HFFc6 (cell line): ENCODE measurements around the gene CTR9. TPM values are rescaled to one million over a fixed set of nuclear protein-coding genes. Genes with fewer than 3 reads are reported as not detected.
A peak's percentile ranks its signal among the peaks of the same experiment; 100 is the strongest.

Experiments used
- DNase-seq: peaks from one replicate; pipeline ENCODE4 v3.0.0-alpha.2; 2018
- H3K27ac Mint-ChIP-seq: 2 replicates; pipeline ENCODE4 v1.8.0; 2020; ENCODE audit warnings: mild to moderate bottlenecking, mixed read lengths
- H3K27me3 Mint-ChIP-seq: 2 replicates; pipeline ENCODE4 v1.8.0; 2021; ENCODE audit warnings: mild to moderate bottlenecking, moderate library complexity, mixed read lengths; ENCODE audit not compliant: insufficient read depth
- H3K36me3 Mint-ChIP-seq: 2 replicates; pipeline ENCODE4 v1.8.0; 2021; ENCODE audit warnings: low read depth, mixed read lengths
- H3K4me1 Mint-ChIP-seq: 2 replicates; pipeline ENCODE4 v1.8.0; 2020; ENCODE audit warnings: low read depth, mixed read lengths
- H3K4me3 Mint-ChIP-seq: 2 replicates; pipeline ENCODE4 v1.8.0; 2020; ENCODE audit warnings: mild to moderate bottlenecking, moderate library complexity, mixed read lengths
- H3K9me3 Mint-ChIP-seq: 2 replicates; pipeline ENCODE4 v1.8.0; 2020; ENCODE audit warnings: mild to moderate bottlenecking, mixed read lengths
- total RNA-seq, 6 experiments: library from RNA; stranded (reverse); fragmentation: NEBNext Ultra II Directional; extraction: Animal tissue kit (Norgen Biotek cat#: 25700); gene quantifications; 2 replicates in 1 of 6; 3 replicates in 5 of 6; pipeline ENCODE4 v1.2.3, GENCODE V29; 2021
- TF ChIP-seq, protein P1 (sequence below): fragments of 200-600 bp; sonication (generic); IDR thresholded peaks from 2 replicates; pipeline ENCODE4 v1.5.0; 2021; ENCODE audit warnings: antibody characterized with exemption, mild to moderate bottlenecking

Gene CTR9
- total RNA-seq, 6 experiments from 2014 or later = 38.5 to 49.9 (median 44.2) TPM

DNA sequence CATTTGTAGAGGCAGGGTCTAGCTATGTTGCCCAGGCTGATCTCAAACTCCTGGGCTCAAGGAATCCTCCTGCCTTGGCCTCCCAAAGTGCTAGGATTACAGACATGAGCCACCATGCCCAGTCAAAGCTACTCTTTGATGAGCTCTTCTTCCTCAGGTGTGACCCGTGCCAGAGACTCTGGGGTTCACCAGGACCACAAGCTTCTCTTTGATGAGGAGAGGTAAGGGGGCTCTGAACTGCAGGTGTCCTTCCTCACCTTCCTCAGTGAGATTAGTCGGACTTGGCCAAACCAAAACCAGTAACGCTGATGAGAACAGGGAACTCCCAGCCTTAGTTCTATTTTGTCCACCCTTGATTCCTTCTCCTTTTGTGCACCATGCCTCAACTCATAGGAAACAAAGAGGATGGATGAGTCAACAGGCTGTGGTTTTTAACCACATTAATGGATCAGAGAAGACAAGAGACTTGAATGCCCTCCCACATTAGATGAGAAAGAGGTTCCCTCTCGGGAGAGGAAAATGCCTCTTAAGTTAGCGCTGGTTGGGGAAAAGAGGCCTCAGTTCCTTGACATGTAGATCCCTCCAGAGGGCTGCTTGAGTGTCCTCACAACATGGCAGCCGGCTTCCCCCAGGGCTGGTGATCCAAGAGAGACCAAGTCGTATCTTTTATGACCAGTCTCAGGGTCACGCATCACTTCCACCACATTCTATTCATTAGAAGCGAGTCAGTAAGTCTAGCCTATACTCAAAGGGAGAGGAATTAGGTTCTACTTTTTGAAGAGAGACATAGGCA lies 25.7 kb upstream of the CTR9 start:
- H3K27ac Mint-ChIP-seq = peak overlapping the region; percentile 88

DNA sequence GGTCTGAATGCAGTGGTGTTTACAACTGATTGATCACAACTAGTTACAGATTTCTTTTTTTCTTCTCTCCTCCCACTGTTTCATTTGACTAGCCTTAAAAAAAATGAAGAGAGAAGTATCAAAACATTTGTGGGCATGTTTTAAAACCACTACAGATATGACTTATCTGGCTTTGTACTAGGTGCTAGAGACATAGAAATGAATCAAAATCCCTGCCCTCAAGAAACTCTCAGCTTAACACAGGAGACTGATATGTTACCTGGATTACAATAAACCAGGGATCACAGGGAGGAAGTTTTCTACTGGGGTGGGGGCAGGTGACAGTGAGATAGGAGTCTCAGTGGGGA lies 25.2 kb upstream of the CTR9 start:
- H3K27ac Mint-ChIP-seq = peak overlapping the region; percentile 88
- no peak overlapping the region for H3K4me3 Mint-ChIP-seq
- TF ChIP-seq, protein P1, sequence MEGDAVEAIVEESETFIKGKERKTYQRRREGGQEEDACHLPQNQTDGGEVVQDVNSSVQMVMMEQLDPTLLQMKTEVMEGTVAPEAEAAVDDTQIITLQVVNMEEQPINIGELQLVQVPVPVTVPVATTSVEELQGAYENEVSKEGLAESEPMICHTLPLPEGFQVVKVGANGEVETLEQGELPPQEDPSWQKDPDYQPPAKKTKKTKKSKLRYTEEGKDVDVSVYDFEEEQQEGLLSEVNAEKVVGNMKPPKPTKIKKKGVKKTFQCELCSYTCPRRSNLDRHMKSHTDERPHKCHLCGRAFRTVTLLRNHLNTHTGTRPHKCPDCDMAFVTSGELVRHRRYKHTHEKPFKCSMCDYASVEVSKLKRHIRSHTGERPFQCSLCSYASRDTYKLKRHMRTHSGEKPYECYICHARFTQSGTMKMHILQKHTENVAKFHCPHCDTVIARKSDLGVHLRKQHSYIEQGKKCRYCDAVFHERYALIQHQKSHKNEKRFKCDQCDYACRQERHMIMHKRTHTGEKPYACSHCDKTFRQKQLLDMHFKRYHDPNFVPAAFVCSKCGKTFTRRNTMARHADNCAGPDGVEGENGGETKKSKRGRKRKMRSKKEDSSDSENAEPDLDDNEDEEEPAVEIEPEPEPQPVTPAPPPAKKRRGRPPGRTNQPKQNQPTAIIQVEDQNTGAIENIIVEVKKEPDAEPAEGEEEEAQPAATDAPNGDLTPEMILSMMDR = no peak
- DNase-seq = no peak
- peaks cover 12% of the 10 kb centered on the region; the same call in 1 of the 2 replicates for H3K9me3 Mint-ChIP-seq
- peaks cover 2% of the 10 kb centered on the region; the same call in 1 of the 2 replicates for H3K27me3 Mint-ChIP-seq
- peaks cover 52% of the 10 kb centered on the region for H3K4me1 Mint-ChIP-seq
- peaks cover 17% of the 10 kb centered on the region for H3K36me3 Mint-ChIP-seq

More for the DNA sequence above, 25.7 kb upstream of the CTR9 start:
- H3K4me3 Mint-ChIP-seq = 0 out of 2 replicates have a peak overlapping the region, but pooled peaks have one; percentile 30
- peaks cover 17% of the 10 kb centered on the region for H3K36me3 Mint-ChIP-seq
- H3K27me3 Mint-ChIP-seq = peaks cover 2% of the 10 kb centered on the region; the same call in 1 of the 2 replicates
- peak; percentile 77 for DNase-seq
- peaks cover 49% of the 10 kb centered on the region for H3K4me1 Mint-ChIP-seq
- TF ChIP-seq, protein P1 = no peak
- peaks cover 12% of the 10 kb centered on the region; the same call in 1 of the 2 replicates for H3K9me3 Mint-ChIP-seq

DNA sequence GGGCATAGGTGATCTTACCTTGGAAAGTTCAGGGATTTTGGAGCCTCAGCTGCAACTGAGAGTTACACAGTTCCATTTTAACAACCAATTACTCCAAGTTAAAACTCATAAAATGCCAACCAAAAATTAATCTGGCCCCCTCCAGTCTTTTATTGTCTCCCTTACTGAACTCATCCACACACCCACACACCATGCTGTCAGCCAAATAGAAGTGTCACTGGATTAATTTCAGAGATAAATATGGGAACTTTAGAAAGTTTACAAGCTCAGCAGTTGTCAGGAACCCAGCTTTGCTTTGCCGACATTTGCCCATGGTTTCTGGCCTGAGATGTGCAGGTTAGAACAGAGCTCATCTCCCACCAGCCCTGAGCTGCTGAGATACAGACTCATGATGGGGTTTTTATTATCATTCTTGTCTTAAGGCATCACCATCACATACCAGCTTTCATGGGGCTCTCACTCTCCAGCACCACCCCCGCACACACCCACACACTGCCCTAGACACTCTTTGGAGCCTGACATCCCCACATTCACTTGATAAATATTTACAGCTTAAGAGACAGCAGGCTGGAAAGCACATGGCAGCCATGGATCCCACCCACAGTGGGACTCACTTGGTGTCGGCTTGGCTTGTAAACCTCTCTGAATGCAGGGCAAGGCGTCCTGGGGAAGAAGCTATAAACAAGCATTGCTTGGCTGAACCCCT lies 23.7 kb upstream of the CTR9 start:
- TF ChIP-seq, protein P1 = no peak
- Mint-ChIP-seq H3K36me3 (peaks cover 30% of the 10 kb centered on the region), H3K9me3 (peaks cover 20% of the 10 kb centered on the region; the same call in 1 of the 2 replicates), H3K27me3 (no peaks in the 10 kb centered on the region), H3K27ac (peak overlapping the region; percentile 52), H3K4me3 (peak overlapping the region; percentile 25), H3K4me1 (peaks cover 62% of the 10 kb centered on the region)
- DNase-seq = peak; percentile 74

DNA sequence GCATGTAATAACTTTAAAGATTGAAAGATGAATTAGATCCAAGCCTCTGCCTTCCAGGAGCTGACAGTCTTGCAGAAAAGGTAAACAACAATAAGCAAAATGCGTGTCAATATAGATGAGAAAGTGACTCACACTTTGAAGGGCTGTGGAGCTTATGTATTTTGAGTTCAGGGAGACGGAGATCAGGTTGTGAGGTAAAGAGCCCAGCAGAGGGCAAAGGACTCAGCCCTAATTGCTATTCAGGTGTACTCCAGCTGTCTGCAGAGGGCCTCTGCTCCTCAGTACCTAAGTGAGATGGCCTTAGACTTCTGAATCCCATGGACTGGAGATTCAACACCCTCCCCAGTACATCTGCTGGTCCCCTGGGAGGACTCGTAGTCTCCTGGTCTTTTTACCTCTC lies 22.9 kb upstream of the CTR9 start:
- H3K4me3 Mint-ChIP-seq = no peak overlapping the region

DNA sequence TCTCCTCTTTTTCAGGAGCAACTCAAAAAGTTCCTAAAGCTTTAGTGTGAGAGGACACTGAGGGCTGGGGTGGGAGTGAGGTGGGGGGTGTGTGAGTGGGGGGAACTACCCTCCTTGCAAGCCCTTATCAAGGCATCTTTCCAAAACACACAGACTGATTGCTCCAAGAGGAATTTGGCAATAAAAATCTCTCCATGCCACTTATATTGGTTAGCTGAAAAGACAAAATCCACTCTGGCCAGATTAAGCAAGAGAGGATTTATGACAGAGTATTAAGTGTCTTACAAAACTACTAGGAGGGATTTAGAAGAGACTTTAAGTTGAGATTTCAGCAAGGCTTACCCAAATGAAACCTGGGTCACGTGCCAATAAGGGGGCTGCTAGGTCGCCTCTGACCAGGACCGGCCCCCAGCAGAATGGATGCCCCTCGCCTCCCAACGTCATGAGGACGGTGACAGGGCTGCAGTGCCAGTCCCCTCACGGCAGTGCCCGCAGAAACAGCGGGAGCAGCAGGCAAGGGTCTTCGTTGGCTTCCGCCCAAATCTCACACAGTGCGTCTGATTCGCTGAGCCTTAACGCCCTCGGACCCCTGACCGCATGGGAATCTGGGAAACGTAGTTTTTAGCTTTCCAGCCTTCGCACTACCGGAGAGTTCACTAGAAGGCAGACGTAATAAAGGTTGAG lies 22.1 kb upstream of the CTR9 start:
- Mint-ChIP-seq H3K27ac (no peak overlapping the region), H3K4me1 (peaks cover 63% of the 10 kb centered on the region), H3K9me3 (peaks cover 23% of the 10 kb centered on the region; the same call in 1 of the 2 replicates), H3K27me3 (no peaks in the 10 kb centered on the region), H3K36me3 (peaks cover 32% of the 10 kb centered on the region), H3K4me3 (no peak overlapping the region; the same call in 1 of the 2 replicates)
- TF ChIP-seq, protein P1 = no peak
- DNase-seq = peak; percentile 38

More for the DNA sequence above, 22.9 kb upstream of the CTR9 start:
- no peak for DNase-seq
- Mint-ChIP-seq H3K4me1 (peaks cover 62% of the 10 kb centered on the region), H3K36me3 (peaks cover 32% of the 10 kb centered on the region), H3K27ac (peak overlapping the region; percentile 52), H3K9me3 (peaks cover 23% of the 10 kb centered on the region; the same call in 1 of the 2 replicates), H3K27me3 (no peaks in the 10 kb centered on the region)
- TF ChIP-seq, protein P1 = peak; percentile 27; the same call in 1 of the 2 replicates
